Activated CD8-positive, alpha-beta memory T cell treated with anti-CD3 and anti-CD28 coated beads, Interleukin-2, amount 50 U/mL, for 1 hour (primary cell): ENCODE measurements around the gene MPP3.
"Not testable (repeated sequence)": the region's sequence is repeated elsewhere in the genome, so short reads cannot be mapped to it uniquely, and the experiment has no call there.

Experiments
- DNase-seq: peaks from one replicate; pipeline ENCODE4 v3.0.0-alpha.2; 2020; ENCODE audit errors: extremely low read depth

Gene MPP3, protein sequence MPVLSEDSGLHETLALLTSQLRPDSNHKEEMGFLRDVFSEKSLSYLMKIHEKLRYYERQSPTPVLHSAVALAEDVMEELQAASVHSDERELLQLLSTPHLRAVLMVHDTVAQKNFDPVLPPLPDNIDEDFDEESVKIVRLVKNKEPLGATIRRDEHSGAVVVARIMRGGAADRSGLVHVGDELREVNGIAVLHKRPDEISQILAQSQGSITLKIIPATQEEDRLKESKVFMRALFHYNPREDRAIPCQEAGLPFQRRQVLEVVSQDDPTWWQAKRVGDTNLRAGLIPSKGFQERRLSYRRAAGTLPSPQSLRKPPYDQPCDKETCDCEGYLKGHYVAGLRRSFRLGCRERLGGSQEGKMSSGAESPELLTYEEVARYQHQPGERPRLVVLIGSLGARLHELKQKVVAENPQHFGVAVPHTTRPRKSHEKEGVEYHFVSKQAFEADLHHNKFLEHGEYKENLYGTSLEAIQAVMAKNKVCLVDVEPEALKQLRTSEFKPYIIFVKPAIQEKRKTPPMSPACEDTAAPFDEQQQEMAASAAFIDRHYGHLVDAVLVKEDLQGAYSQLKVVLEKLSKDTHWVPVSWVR

GRCh38 chr17:43832976-43833829 lies at the start of gene MPP3:
MPP3 (minus strand) TSS chr17:43833146; CDS start chr17:43831906, 1,240 bp downstream.
- DNase-seq = no peak

GRCh38 chr17:43881758-43882505 lies 49.0 kb upstream of the MPP3 start:
- no peak for DNase-seq

DNA sequence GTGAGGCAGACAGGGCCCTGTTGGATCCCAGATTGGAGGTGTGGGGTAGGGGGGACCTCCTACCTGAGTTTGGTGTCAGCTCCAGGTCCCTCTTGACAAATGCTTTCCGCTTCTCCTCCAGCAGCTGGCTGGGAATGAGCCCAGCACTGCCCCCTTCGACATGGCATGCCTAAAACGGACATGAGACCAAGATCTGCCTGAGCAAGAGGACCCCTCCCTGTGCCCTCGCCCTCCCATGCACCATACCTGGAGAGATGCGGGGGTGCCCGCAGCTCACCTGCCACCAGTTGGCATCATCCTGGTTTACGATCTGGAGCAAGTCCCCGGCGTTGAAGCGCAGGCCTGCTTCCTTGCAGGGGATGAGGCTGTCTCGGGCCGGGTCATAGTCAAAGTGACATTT lies 48.2 kb upstream of the MPP3 start:
- no peak for DNase-seq

GRCh38 chr17:43880420-43880991 lies 47.6 kb upstream of the MPP3 start:
- DNase-seq = no peak

DNA sequence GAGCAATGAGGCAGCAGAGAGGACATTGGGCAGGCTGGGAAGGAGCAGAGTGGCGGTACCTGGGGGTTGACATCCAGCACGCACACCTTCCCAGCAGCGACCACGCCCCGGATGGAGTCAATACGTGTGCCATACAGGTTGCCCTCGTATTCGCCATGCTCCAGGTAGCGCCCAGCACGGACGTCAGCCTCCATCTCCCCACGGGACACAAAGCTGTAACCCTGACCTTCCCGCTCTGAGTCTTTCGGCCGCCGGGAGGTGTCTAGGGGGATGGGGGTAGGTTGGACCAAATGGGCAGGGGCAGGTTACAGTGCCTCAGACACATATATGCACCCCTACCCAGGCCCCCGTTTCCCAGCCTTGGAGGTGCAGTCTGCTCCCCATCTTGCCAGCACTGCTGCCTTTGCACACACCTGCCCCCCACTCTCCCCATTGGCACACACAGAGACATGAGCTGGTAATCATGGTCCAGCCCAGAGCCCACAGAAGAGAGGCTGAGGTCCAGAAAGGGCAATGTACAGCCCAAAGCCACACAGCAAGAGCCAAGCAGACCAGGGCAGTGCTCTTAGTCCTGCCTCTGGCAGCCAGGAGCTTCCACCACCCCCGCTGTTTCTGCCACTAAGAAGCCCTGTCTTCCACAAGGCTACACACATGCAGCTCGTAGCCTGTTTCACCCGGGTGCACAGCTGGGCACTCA lies 46.9 kb upstream of the MPP3 start:
- no peak for DNase-seq

DNA sequence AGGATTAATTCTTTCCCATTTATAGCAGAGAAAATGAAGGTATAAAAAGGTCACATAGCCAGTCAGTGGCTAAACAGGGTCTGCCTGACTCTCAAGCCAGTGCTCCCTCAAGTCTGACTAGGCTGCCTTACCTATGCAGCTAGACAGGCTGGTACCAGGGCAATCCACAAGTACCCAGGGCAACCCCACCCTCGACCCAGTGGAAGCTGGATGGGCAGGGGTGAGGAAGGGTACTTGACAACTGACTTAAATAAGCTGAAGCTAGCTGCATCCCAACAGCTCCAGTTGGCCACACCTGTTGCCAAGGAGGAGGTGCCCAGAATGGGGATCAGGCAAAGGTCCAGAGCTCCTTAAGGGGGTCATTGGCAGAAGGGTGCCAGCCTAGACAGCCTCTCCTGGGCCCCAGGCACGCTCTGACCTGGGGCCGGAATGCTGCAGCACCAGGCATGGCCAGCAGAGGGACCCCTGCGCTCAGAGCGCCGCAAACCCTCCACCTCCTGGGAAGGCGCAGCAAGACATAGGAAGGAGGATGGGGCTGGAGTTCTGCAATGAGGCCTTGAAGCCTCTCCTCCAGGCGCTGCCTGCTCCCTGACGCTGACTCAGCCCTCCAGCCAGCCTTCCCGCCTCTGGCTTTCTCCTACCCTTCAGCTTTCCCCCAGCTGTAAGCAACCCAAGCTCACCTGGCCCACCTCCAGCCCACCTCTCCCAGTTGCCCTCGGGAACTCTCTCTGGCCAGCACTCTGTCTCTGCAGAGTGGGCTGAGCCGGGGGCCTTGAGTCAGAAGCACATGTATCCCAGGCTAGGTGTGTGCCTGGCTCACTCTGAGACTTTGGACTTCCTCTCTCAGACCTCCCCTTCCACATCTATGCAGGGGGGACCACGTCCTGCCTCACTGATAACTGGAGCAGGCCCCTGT lies 45.6 kb upstream of the MPP3 start:
- DNase-seq = no peak

- no peak for DNase-seq
Observed at GRCh38 chr17:43877451-43878155, 44.7 kb upstream of the MPP3 start.

DNA sequence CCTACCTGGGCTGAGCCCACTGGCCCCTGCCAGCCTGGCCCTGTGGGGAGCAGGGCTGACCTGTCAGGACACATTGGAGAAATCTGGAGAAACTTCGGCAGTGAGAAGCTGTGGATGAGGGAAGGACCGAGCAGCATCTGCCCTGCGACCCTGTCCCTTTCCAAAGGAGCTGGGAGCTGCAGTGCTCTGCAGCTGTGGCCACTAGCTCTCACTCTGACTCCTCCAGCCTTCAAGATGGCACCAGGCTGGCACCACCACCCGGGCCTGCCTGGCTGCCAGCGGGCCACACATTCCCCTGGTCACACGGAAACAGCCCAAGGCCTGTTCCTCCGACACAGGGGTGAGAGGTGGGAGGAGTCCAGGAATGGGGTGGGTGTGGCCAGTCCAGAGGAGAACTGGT lies 44.1 kb upstream of the MPP3 start:
- DNase-seq = no peak

DNA sequence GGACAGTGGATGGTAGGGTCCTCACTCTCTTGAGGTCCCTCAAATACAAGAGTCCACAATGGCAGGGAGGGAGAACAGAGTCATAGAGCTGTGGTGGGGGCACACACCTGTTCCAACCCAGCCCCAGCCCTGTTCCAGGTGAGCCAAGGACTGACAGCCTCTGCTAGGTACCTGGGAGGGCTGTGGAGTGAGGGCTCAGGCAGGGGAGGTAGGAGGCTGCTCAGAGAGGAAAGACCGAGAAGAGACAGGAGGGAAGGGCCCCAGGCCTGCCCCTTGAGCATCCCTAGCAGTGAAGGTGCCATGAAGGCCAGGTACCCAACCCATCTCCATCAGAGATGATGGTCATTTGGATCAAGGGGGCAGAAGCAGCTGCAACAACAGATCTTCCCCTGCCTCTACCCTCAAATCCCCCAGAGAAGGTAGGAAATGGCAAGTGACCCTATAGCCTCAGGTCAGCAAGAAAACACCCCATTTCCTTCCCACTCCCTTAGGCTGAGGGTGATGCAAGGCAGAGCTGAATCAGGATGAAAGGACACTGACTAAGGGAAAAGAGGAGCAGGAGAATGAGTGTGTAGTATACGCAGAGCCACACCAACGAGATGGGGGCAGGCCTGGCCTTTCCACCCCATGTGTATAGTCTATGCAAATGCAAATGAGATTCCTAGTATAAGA lies 42.7 kb upstream of the MPP3 start:
- DNase-seq = no peak

DNA sequence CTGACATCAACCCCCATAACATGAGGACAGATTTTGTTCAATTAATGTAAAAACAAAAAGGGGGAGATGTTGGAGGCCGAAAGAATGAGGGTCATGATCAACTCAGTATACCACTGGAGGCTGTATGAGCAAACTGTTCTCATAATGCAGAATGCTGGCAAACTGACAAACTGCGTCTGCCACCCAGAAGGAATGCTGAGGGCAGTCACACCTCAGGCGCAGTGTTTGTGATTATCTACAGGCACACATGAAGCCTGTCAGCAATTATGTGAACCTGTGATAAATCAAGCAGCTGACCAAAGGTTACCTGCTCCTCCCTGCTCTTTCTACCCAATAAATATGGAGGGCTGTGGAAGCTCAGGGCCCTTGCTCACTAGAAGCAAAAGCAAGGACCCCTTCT lies 41.3 kb upstream of the MPP3 start:
- no peak for DNase-seq

GRCh38 chr17:43873815-43874214 lies 40.9 kb upstream of the MPP3 start:
- DNase-seq = no peak

GRCh38 chr17:43873091-43873490 lies 40.1 kb upstream of the MPP3 start:
- no peak for DNase-seq

GRCh38 chr17:43871946-43872690 lies 39.2 kb upstream of the MPP3 start:
- no peak for DNase-seq

- DNase-seq = not testable (repeated sequence)
Observed at GRCh38 chr17:43869031-43869430, 36.1 kb upstream of the MPP3 start.

GRCh38 chr17:43868226-43868994 lies 35.5 kb upstream of the MPP3 start:
- no peak for DNase-seq

- no peak for DNase-seq
Observed at GRCh38 chr17:43864161-43864984, 31.4 kb upstream of the MPP3 start.
